HG03066 (cell line): Measurements from ENCODE around the gene DNM3.

Experiments
- ATAC-seq: cut with Tn5 transposase; IDR thresholded peaks from one replicate; pipeline ENCODE4 v1.9.1; 2021; ENCODE audit warnings: low read depth; ENCODE audit not compliant: unreplicated experiment

The DNM3 gene

GRCh38 chr1:171817511-171818265 lies 23.6 kb upstream of the DNM3 start:
- no peak for ATAC-seq

- no peak for ATAC-seq
These were observed 21.4 kb upstream of the DNM3 start for GRCh38 chr1:171819946-171820345.

GRCh38 chr1:171826973-171827372 lies 14.3 kb upstream of the DNM3 start:
- ATAC-seq = no peak

- ATAC-seq = no peak
These were observed 12.5 kb upstream of the DNM3 start for GRCh38 chr1:171828794-171829193.

- ATAC-seq = no peak
These were observed 8.0 kb upstream of the DNM3 start for GRCh38 chr1:171833091-171833825.

- no peak for ATAC-seq
These were observed 6.5 kb upstream of the DNM3 start for GRCh38 chr1:171834821-171835220.

- no peak for ATAC-seq
These were observed 5.4 kb upstream of the DNM3 start for GRCh38 chr1:171835891-171836290.

- ATAC-seq = no peak
These were observed 848 bp downstream of the DNM3 start for GRCh38 chr1:171841931-171842761.

- no peak for ATAC-seq
These were observed 3.1 kb downstream of the DNM3 start for GRCh38 chr1:171844381-171844780.

GRCh38 chr1:171845998-171846397 lies 4.7 kb downstream of the DNM3 start:
- ATAC-seq = no peak

- no peak for ATAC-seq
These were observed 8.1 kb downstream of the DNM3 start for GRCh38 chr1:171849245-171849898.

- no peak for ATAC-seq
These were observed 9.5 kb downstream of the DNM3 start for GRCh38 chr1:171850651-171851350.

GRCh38 chr1:171852272-171852671 lies 11.0 kb downstream of the DNM3 start:
- ATAC-seq = no peak

GRCh38 chr1:171855381-171855780 lies 14.1 kb downstream of the DNM3 start:
- ATAC-seq = no peak

- no peak for ATAC-seq
These were observed 17.4 kb downstream of the DNM3 start for GRCh38 chr1:171858696-171859095.

- no peak for ATAC-seq
These were observed 19.4 kb downstream of the DNM3 start for GRCh38 chr1:171860696-171861095.

GRCh38 chr1:171863531-171863930 lies 22.2 kb downstream of the DNM3 start:
- ATAC-seq = no peak

- no peak for ATAC-seq
These were observed 23.0 kb downstream of the DNM3 start for GRCh38 chr1:171864308-171864707.

- no peak for ATAC-seq
These were observed 23.8 kb downstream of the DNM3 start for GRCh38 chr1:171865106-171865505.

- no peak for ATAC-seq
These were observed 25.9 kb downstream of the DNM3 start for GRCh38 chr1:171867236-171867635.
